K562 (cell line): ENCODE data around the gene CLIC3. TPM values are rescaled to one million over a fixed set of nuclear protein-coding genes. Genes with fewer than 3 reads are reported as not detected.

Source experiments
- ATAC-seq: fragments of 200-7000 bp; cut with Tn5 transposase; 3 replicates; pipeline ENCODE4 v1.9.1; 2020; ENCODE audit warnings: moderate library complexity
- BruUV-seq: library from RNA; stranded (reverse); fragments of 400-500 nt; replicated peaks from 2 replicates; lab custom pipeline; 2021; lab: Mats Ljungman, UMichigan
- CTCF ChIA-PET: fragments of 300-600 bp; formaldehyde crosslinking; extraction: SDS; loops from one replicate; lab custom pipeline; 2021; ENCODE audit warnings: low intra/inter-chr PET ratio; lab: Yijun Ruan, JAX
- POLR2A ChIA-PET: fragments of 300-600, 350-650 bp; sonication (Branson Sonifier 250); formaldehyde crosslinking; extraction: SDS; loops from one replicate; lab custom pipeline; 2021; ENCODE audit warnings: antibody characterized with exemption, inconsistent platforms; lab: Yijun Ruan, JAX
- DNase-seq, 4 experiments: peaks; one replicate each; pipeline versions ENCODE4 v3.0.0 to v3.0.0-alpha.2; 2011 to 2018; ENCODE audit warnings: low spot score in 3 of 4, mixed read lengths in 3 of 4; ENCODE audit errors: extremely low read depth in 1 of 4
- FAIRE-seq: peaks from 2 replicates; lab custom pipeline; 2011; peaks lifted over from hg19 to GRCh38; lab: Jason Lieb, UNC
- H2AFZ ChIP-seq: 2 replicates; pipeline ENCODE4 v1.6.0; 2011; ENCODE audit warnings: low read depth, low read length, control low read depth, inconsistent platforms
- H3K27ac ChIP-seq: fragments of 200-600 bp; 3 replicates; pipeline ENCODE4 v1.8.0; 2011; ENCODE audit warnings: low read depth, mild to moderate bottlenecking, control low read depth, inconsistent platforms, low read length, moderate library complexity, mixed read lengths; ENCODE audit errors: extremely low read depth
- H3K27me3 ChIP-seq, 2 experiments: fragments of 300-600 bp in 1 of 2; 2 replicates in 1 of 2; 3 replicates in 1 of 2; pipeline versions ENCODE4 v1.6.0 to v1.8.0; 2011; ENCODE audit warnings: inconsistent platforms in 2 of 2, low read length in 2 of 2, mild to moderate bottlenecking in 1 of 2, mixed read lengths in 1 of 2, moderate library complexity in 1 of 2; ENCODE audit not compliant: control insufficient read depth in 2 of 2, insufficient read depth in 2 of 2
- H3K36me3 ChIP-seq: fragments of 300-600 bp; 3 replicates; pipeline ENCODE4 v1.8.0; 2011; ENCODE audit warnings: mild to moderate bottlenecking, low read length, inconsistent platforms; ENCODE audit not compliant: control insufficient read depth, insufficient read depth
- H3K4me1 ChIP-seq, 2 experiments: fragments of 200-600 bp in 1 of 2; replicated peaks in 1 of 2; 2 replicates in 1 of 2; 3 replicates in 1 of 2; pipeline versions ENCODE4 v1.5.1 to v1.8.0; 2011; ENCODE audit warnings: inconsistent platforms in 2 of 2, low read length in 2 of 2, mild to moderate bottlenecking in 1 of 2, mixed read lengths in 1 of 2, moderate library complexity in 1 of 2; ENCODE audit not compliant: control insufficient read depth in 2 of 2, insufficient read depth in 2 of 2
- H3K4me2 ChIP-seq: 2 replicates; pipeline ENCODE4 v1.6.1; 2011; ENCODE audit warnings: low read length, control low read depth, inconsistent platforms, mixed read lengths; ENCODE audit not compliant: insufficient read depth
- H3K4me3 ChIP-seq: fragments of 200-600 bp; sonication (generic), shearing (Covaris generic); 2 replicates; pipeline ENCODE4 v1.5.1; 2016; ENCODE audit warnings: control low read depth, inconsistent platforms
- H3K79me2 ChIP-seq: fragments of 200-600 bp; 3 replicates; pipeline ENCODE4 v1.8.0; 2011; ENCODE audit warnings: low read length, inconsistent platforms; ENCODE audit not compliant: control insufficient read depth, insufficient read depth
- H3K9ac ChIP-seq, 2 experiments: 2 replicates each; pipeline versions ENCODE4 v1.6.0 to v1.6.1; 2011; ENCODE audit warnings: low read depth in 2 of 2, low read length in 2 of 2, control low read depth in 1 of 2, inconsistent platforms in 1 of 2, mild to moderate bottlenecking in 1 of 2, mixed read lengths in 1 of 2; ENCODE audit not compliant: insufficient read depth in 1 of 2
- H3K9me1 ChIP-seq: one replicate; pipeline ENCODE4 v1.6.0; 2011; ENCODE audit warnings: inconsistent platforms, mild to moderate bottlenecking, low read length, moderate library complexity; ENCODE audit not compliant: control insufficient read depth, insufficient read depth
- H3K9me3 ChIP-seq: replicated peaks from 2 replicates; pipeline ENCODE4 v1.5.1; 2011; ENCODE audit warnings: low read depth, low read length, inconsistent platforms; ENCODE audit not compliant: control insufficient read depth, insufficient read depth
- H4K20me1 ChIP-seq: replicated peaks from 2 replicates; pipeline ENCODE4 v1.6.1; 2011; ENCODE audit warnings: low read length, inconsistent platforms, mixed read lengths; ENCODE audit not compliant: control insufficient read depth, insufficient read depth
- KDM1A ChIP-seq, 2 experiments: fragments of 450-650 bp; IDR thresholded peaks; 2 replicates each; pipeline ENCODE4 v1.6.1; 2016; ENCODE audit warnings: mild to moderate bottlenecking in 2 of 2
- KLF1 ChIP-seq: fragments of 450-650 bp; IDR thresholded peaks from 2 replicates; pipeline ENCODE4 v1.6.1; 2016; ENCODE audit warnings: missing genetic modification characterization, missing compliant biosample characterization
- PRDM10 ChIP-seq: fragments of 450-650 bp; IDR thresholded peaks from 2 replicates; pipeline ENCODE4 v1.6.1; 2018; ENCODE audit not compliant: partially characterized antibody
- RBM39 ChIP-seq: fragments of 200-400 bp; formaldehyde crosslinking; optimal IDR thresholded peaks from 2 replicates; pipeline ENCODE3; 2018; ENCODE audit warnings: low read depth, low read length
- RHOXF2B ChIP-seq: fragments of 250-450 bp; sonication (Bioruptor Pico); conservative IDR thresholded peaks from 2 replicates; pipeline ENCODE4 v1.5.1; 2021
- ZBTB2 ChIP-seq: fragments of 450-650 bp; IDR thresholded peaks from 2 replicates; pipeline ENCODE4 v1.6.1; 2016; ENCODE audit warnings: antibody characterized with exemption
- ZFP1 ChIP-seq: fragments of 450-650 bp; formaldehyde crosslinking; IDR thresholded peaks from 2 replicates; pipeline ENCODE4 v1.4.0; 2020; ENCODE audit warnings: mild to moderate bottlenecking, mixed read lengths
- WGBS: fragments of 100-300 bp; shearing (Covaris generic); methylation state at CpG from one replicate; pipeline ENCODE4 v1.1.6; 2016; ENCODE audit warnings: low coverage, mixed read lengths; ENCODE audit not compliant: insufficient coverage; ENCODE audit errors: missing lambda C conversion rate; 5-methylcytosine and 5-hydroxymethylcytosine counted together
- in situ Hi-C: fragments of 300-500 bp; cut with MboI; formaldehyde crosslinking; loops from 4 replicates; pipeline ENCODE4 v1.15.0; 2018; ENCODE audit warnings: inconsistent platforms, mixed read lengths
- intact Hi-C: fragments of 100-400 bp; cut with micrococcal nuclease; formaldehyde crosslinking; loops from 2 replicates; pipeline ENCODE4 v1.14.2; 2022
- polyA plus RNA-seq, 8 experiments: library from polyadenylated mRNA; depleted of rRNA in 4 of 8; stranded (reverse) in 5 of 8; unstranded in 3 of 8; fragments of >200 nt; fragmentation: Nextera tagmentation in 2 of 8; fragmentation: Illumina TruSeq in 1 of 8; extraction: Ambion mirVana in 2 of 8; extraction: Trizol in 1 of 8; gene quantifications; 2 replicates each; pipeline versions ENCODE4 v1.2.1 to v1.2.3, GENCODE V29; 2011 to 2014; ENCODE audit warnings: inconsistent platforms in 1 of 8, missing spikeins in 1 of 8
- total RNA-seq, 7 experiments: library from RNA; depleted of rRNA in 6 of 7; stranded (reverse); fragments of >200 nt in 6 of 7; fragmentation: Illumina TruSeq in 2 of 7; extraction: Trizol in 2 of 7; gene quantifications; 2 replicates each; pipeline versions ENCODE4 v1.2.1 to v1.2.3, GENCODE V29; 2011 to 2021; ENCODE audit warnings: low replicate concordance in 1 of 7

The CLIC3 gene
- total and polyA plus RNA-seq, 9 of the 15 experiments (the other 6 are each of a cell fraction or from before 2014, with no cell fraction given), result 0.27 to 0.29 TPM; not detected in 7

- no peak for TF ChIP-seq RHOXF2B (CRISPR knock-in tag)
- TF ChIP-seq KLF1, result no peak
- no peak for TF ChIP-seq RBM39
- TF ChIP-seq ZFP1 (CRISPR knock-in tag), result no peak
- TF ChIP-seq PRDM10, result no peak
- no peak for TF ChIP-seq ZBTB2
- TF ChIP-seq KDM1A (IDR thresholded peaks at IDR 0.05), result peak in 1 of 2 experiments; percentile 93; a peak in 2 of 4 replicates
- Histone ChIP-seq H3K9me3 (no peaks in the 10 kb centered on the region), H3K36me3 (no peaks in the 10 kb centered on the region), H4K20me1 (no peaks in the 10 kb centered on the region), H3K9ac (peak overlapping the region in 1 of 2 experiments; percentile 66; a peak in 2 of 4 replicates), H3K27ac (no peak overlapping the region), H2AFZ (no peak overlapping the region), H3K4me3 (no peak overlapping the region), H3K27me3 (no peaks in the 10 kb centered on the region), H3K4me1 (peaks cover 26 to 77% of the 10 kb centered on the region in 2 experiments; a peak in 4 of 5 replicates), H3K4me2 (no peak overlapping the region), H3K9me1 (no peaks in the 10 kb centered on the region), H3K79me2 (no peaks in the 10 kb centered on the region)
- intact Hi-C loops, result no loop called here
- CTCF ChIA-PET, result no interaction called here
- no peak for ATAC-seq
- POLR2A ChIA-PET, result interaction anchor here (0.6 to 0.7 kb wide), 2 partner anchors 37 to 65 kb away, joined by 3 read pairs; no protein-coding TSS in a partner anchor
- no peak for DNase-seq
- peak; percentile 42 for FAIRE-seq
- in situ Hi-C loops, result no loop called here
- BruUV-seq, result no TSS peak
- WGBS, result 86% methylated on average over 11 of the region's 11 CpGs
Observed at GRCh38 chr9:136962701-136963248, 33.6 kb downstream of the CLIC3 start.
